ENCODE measurements around the gene APOO.

- TF ChIP-seq EZH2 (IDR thresholded peaks at IDR 0.05) (no peak), POLR2AphosphoS5 (IDR thresholded peaks at IDR 0.05; ENCODE audit: borderline replicate concordance, low read depth, low read length) (no peak)
These were observed 56.2 kb downstream of the APOO start for GRCh38 chrX:23851544-23851943.
